K562 (cell line): Measurements from ENCODE around the gene FAM98C. TPM values are rescaled to one million over a fixed set of nuclear protein-coding genes. Genes with fewer than 3 reads are reported as not detected.
A peak's percentile ranks its signal among the peaks of the same experiment; 100 is the strongest.

Experiments used
- CHD2 ChIP-seq: IDR thresholded peaks from 2 replicates; pipeline ENCODE4 v1.6.1; 2011; ENCODE audit warnings: low read depth, low read length
- ELF1 ChIP-seq: fragments of 200-800 bp; sonication (Bioruptor generic); IDR thresholded peaks from 2 replicates; pipeline ENCODE4 v1.6.1; 2016; ENCODE audit warnings: missing genetic modification characterization, missing compliant biosample characterization
- FIP1L1 ChIP-seq: fragments of 200-400 bp; formaldehyde crosslinking; IDR thresholded peaks from 2 replicates; pipeline ENCODE4 v1.6.1; 2018; ENCODE audit warnings: mild to moderate bottlenecking, low read depth, low read length; ENCODE audit not compliant: poor library complexity, severe bottlenecking
- HNRNPL ChIP-seq: fragments of 200-400 bp; formaldehyde crosslinking; IDR thresholded peaks from 2 replicates; pipeline ENCODE4 v1.6.1; 2017; ENCODE audit warnings: low read depth, mild to moderate bottlenecking, low read length
- NR2C1 ChIP-seq, 2 experiments: fragments of 450-650 bp; IDR thresholded peaks; 2 replicates each; pipeline ENCODE4 v1.6.1; 2017; ENCODE audit warnings: mild to moderate bottlenecking in 2 of 2, antibody characterized with exemption in 1 of 2, inconsistent platforms in 1 of 2, missing compliant biosample characterization in 1 of 2, missing genetic modification characterization in 1 of 2
- POLR2G ChIP-seq: fragments of 200-400 bp; formaldehyde crosslinking; IDR thresholded peaks from 2 replicates; pipeline ENCODE4 v1.6.1; 2017; ENCODE audit warnings: low read depth, mild to moderate bottlenecking, antibody characterized with exemption, low read length, moderate library complexity
- POLR3A ChIP-seq: IDR thresholded peaks from 2 replicates; pipeline ENCODE4 v1.6.1; 2011; ENCODE audit warnings: borderline replicate concordance, mild to moderate bottlenecking, moderate library complexity; ENCODE audit not compliant: insufficient read length, insufficient read depth; ENCODE audit errors: extremely low read depth
- RBBP5 ChIP-seq: fragments of 200-600 bp; sonication (generic); IDR thresholded peaks from 2 replicates; pipeline ENCODE4 v1.6.1; 2012; ENCODE audit warnings: borderline replicate concordance, mild to moderate bottlenecking, low read length, control low read depth, inconsistent platforms; ENCODE audit not compliant: insufficient read depth, poor library complexity, severe bottlenecking
- RCOR1 ChIP-seq, 2 experiments: IDR thresholded peaks; 2 replicates each; pipeline ENCODE4 v1.6.1; 2012; ENCODE audit warnings: low read depth in 2 of 2, low read length in 2 of 2, borderline replicate concordance in 1 of 2, improper control_type of control experiment in 1 of 2
- RNF219 ChIP-seq: fragments of 250-450 bp; sonication (Bioruptor Pico); IDR thresholded peaks from 2 replicates; pipeline ENCODE4 v1.5.0; 2022; ENCODE audit warnings: mild to moderate bottlenecking
- SRSF3 ChIP-seq: fragments of 200-400 bp; formaldehyde crosslinking; IDR thresholded peaks from 2 replicates; pipeline ENCODE4 v1.6.1; 2016; ENCODE audit warnings: mild to moderate bottlenecking, low read length, moderate library complexity; ENCODE audit not compliant: insufficient read depth
- TEAD2 ChIP-seq: fragments of 450-650 bp; IDR thresholded peaks from 2 replicates; pipeline ENCODE4 v1.6.1; 2016; ENCODE audit warnings: missing genetic modification characterization, control low read depth, missing compliant biosample characterization
- TFAP4 ChIP-seq: sonication (generic); formaldehyde crosslinking; IDR thresholded peaks from 2 replicates; pipeline ENCODE4 v1.8.0; 2022; ENCODE audit warnings: missing genetic modification reagents, mild to moderate bottlenecking, moderate library complexity, borderline replicate concordance
- ZBTB12 ChIP-seq: fragments of 250-450 bp; sonication (Bioruptor Pico); IDR thresholded peaks from 2 replicates; pipeline ENCODE4 v1.4.0; 2020
- ZFX ChIP-seq: sonication (generic); formaldehyde crosslinking; IDR thresholded peaks from 2 replicates; pipeline ENCODE4 v1.8.0; 2022; ENCODE audit warnings: mild to moderate bottlenecking, missing genetic modification reagents, moderate library complexity
- ZHX1 ChIP-seq: fragments of 150-350 bp; conservative IDR thresholded peaks from 2 replicates; pipeline ENCODE4 v1.6.1; 2014; ENCODE audit warnings: low read length
- ZNF212 ChIP-seq: fragments of 450-650 bp; formaldehyde crosslinking; IDR thresholded peaks from 2 replicates; pipeline ENCODE4 v1.4.0; 2020; ENCODE audit warnings: mild to moderate bottlenecking
- ZNF311 ChIP-seq: fragments of 250-450 bp; sonication (Bioruptor Pico); IDR thresholded peaks from 2 replicates; pipeline ENCODE4 v1.4.0; 2020; ENCODE audit warnings: mild to moderate bottlenecking, moderate library complexity
- polyA plus RNA-seq, 8 experiments: library from polyadenylated mRNA; depleted of rRNA in 4 of 8; stranded (reverse) in 5 of 8; unstranded in 3 of 8; fragments of >200 nt; fragmentation: Nextera tagmentation in 2 of 8; fragmentation: Illumina TruSeq in 1 of 8; extraction: Ambion mirVana in 2 of 8; extraction: Trizol in 1 of 8; gene quantifications; 2 replicates each; pipeline versions ENCODE4 v1.2.1 to v1.2.3, GENCODE V29; 2011 to 2014; ENCODE audit warnings: inconsistent platforms in 1 of 8, missing spikeins in 1 of 8
- total RNA-seq, 7 experiments: library from RNA; depleted of rRNA in 6 of 7; stranded (reverse); fragments of >200 nt in 6 of 7; fragmentation: Illumina TruSeq in 2 of 7; extraction: Trizol in 2 of 7; gene quantifications; 2 replicates each; pipeline versions ENCODE4 v1.2.1 to v1.2.3, GENCODE V29; 2011 to 2021; ENCODE audit warnings: low replicate concordance in 1 of 7

The FAM98C gene
- total and polyA plus RNA-seq, 9 of the 15 experiments (the other 6 are each of a cell fraction or from before 2014, with no cell fraction given) = 1.7 to 43.8 (median 13.7) TPM

DNA sequence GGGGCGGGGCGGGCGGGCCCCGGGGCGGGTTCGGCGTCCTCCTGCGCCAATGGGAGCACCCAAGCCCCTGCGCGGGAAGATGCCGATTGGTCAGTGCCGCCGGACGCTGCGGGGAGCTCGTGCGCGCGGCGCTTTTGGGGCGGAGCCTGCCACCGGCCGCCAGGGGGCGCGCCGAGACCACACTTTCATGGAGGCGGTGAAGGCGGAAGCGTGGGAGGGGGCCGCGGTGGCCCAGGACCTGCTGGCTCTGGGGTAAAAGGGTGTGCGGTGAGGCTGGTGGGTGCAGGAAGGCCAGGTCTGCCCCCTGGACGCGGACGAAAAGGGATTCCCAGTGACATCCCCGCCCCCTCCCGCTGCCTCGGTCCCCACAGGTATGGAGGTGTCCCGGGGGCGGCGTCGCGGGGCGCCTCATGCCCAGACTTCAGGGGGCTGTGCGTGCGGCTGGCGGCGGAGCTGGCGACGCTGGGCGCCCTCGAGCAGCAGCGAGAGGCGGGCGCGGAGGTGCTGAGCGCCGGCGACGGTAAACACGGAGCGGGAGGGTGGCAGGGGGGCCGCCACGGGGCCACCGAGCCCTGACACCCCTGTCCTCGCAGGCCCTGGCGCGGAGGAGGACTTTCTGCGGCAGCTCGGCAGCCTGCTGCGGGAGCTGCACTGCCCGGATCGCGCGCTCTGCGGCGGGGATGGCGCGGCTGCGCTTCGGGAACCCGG, at the start of gene FAM98C (continued):
- TF ChIP-seq RBBP5 (peak; percentile 67), ZFX (CRISPR knock-in tag) (peak; percentile 92), SRSF3 (no peak), ZHX1 (peak; percentile 80; the same call in 1 of the 2 replicates), POLR2G (peak; percentile 87), ZBTB12 (0 out of 2 replicates have a peak, but pooled peaks have one; percentile 17), TFAP4 (CRISPR knock-in tag) (peak; percentile 78), POLR3A (no peak), CHD2 (peak; percentile 70), NR2C1 (IDR thresholded peaks at IDR 0.05) (no peak), NR2C1 (tag; IDR thresholded peaks at IDR 0.05) (no peak), HNRNPL (peak; percentile 83; the same call in 1 of the 2 replicates), RCOR1 (IDR thresholded peaks at IDR 0.05; ENCODE audit: borderline replicate concordance in 1 of 2, low read depth in 2 of 2, low read length in 2 of 2) (peak in 1 of 2 experiments; percentile 27; a peak in 1 of 4 replicates), ZNF311 (CRISPR knock-in tag) (no peak), ZNF212 (no peak), ELF1 (peak; percentile 91), TEAD2 (no peak), RNF219 (CRISPR knock-in tag) (no peak), FIP1L1 (peak; percentile 96)
